H1 (cell line): ENCODE data around the gene ZMAT5. TPM values are rescaled to one million over a fixed set of nuclear protein-coding genes. Genes with fewer than 3 reads are reported as not detected.
A peak's percentile ranks its signal among the peaks of the same experiment; 100 is the strongest.

Source experiments
- CTCF ChIA-PET: fragments of 300-600 bp; sonication (Branson Sonifier 250); formaldehyde crosslinking; loops from one replicate; lab custom pipeline; 2021; ENCODE audit not compliant: partially characterized antibody; lab: Charles Lee
- POLR2A ChIA-PET: fragments of 300-600 bp; sonication (Branson Sonifier 250); formaldehyde crosslinking; loops from one replicate; lab custom pipeline; 2021; ENCODE audit warnings: inconsistent platforms; ENCODE audit not compliant: partially characterized antibody; lab: Charles Lee
- DNase-seq, 2 experiments: peaks; one replicate each; pipeline versions ENCODE4 v3.0.0 to v3.0.0-alpha.2; 2010 to 2022; ENCODE audit warnings: low spot score in 2 of 2, low read depth in 1 of 2, mixed read lengths in 1 of 2
- FAIRE-seq: peaks from 2 replicates; lab custom pipeline; 2011; peaks lifted over from hg19 to GRCh38; lab: Jason Lieb, UNC
- H2AFZ ChIP-seq: 2 replicates; pipeline ENCODE4 v1.8.1; 2012; ENCODE audit warnings: low read length, inconsistent platforms
- H2AK5ac ChIP-seq: 2 replicates; pipeline ENCODE4 v1.6.1; 2013; ENCODE audit warnings: low read depth, low read length
- H2BK120ac ChIP-seq: replicated peaks from 2 replicates; pipeline ENCODE3; 2013; ENCODE audit warnings: low read depth, low read length, inconsistent platforms
- H2BK12ac ChIP-seq: 2 replicates; pipeline ENCODE4 v1.6.1; 2013; ENCODE audit warnings: low read depth, low read length
- H2BK15ac ChIP-seq: 2 replicates; pipeline ENCODE4 v1.6.1; 2013; ENCODE audit warnings: low read length
- H2BK20ac ChIP-seq: 2 replicates; pipeline ENCODE4 v1.6.1; 2013; ENCODE audit warnings: low read length
- H2BK5ac ChIP-seq: 2 replicates; pipeline ENCODE4 v1.6.1; 2013; ENCODE audit warnings: low read depth, low read length
- H3K14ac ChIP-seq: 2 replicates; pipeline ENCODE4 v1.6.1; 2013; ENCODE audit warnings: inconsistent platforms; ENCODE audit not compliant: insufficient read length
- H3K18ac ChIP-seq: 2 replicates; pipeline ENCODE4 v1.6.1; 2013; ENCODE audit warnings: low read length; ENCODE audit errors: extremely low read depth
- H3K23ac ChIP-seq: 2 replicates; pipeline ENCODE4 v1.6.1; 2013; ENCODE audit warnings: inconsistent platforms; ENCODE audit not compliant: insufficient read length
- H3K23me2 ChIP-seq: 2 replicates; pipeline ENCODE4 v1.6.1; 2013; ENCODE audit warnings: low read depth, low read length
- H3K27ac ChIP-seq: 2 replicates; pipeline ENCODE4 v1.6.1; 2011; ENCODE audit warnings: low read depth, low read length, inconsistent platforms
- H3K27me3 ChIP-seq, 4 experiments: replicated peaks in 1 of 4; 1 replicate in 1 of 4; 2 replicates in 3 of 4; pipeline versions ENCODE4 v1.6.1 to v1.8.1; 2011 to 2013; ENCODE audit warnings: low read length in 3 of 4, mild to moderate bottlenecking in 3 of 4, inconsistent platforms in 2 of 4, mixed read lengths in 2 of 4, moderate library complexity in 1 of 4; ENCODE audit not compliant: control insufficient read depth in 3 of 4, insufficient read depth in 3 of 4; ENCODE audit errors: extremely low read depth in 1 of 4
- H3K36me3 ChIP-seq, 4 experiments: 2 replicates each; pipeline versions ENCODE4 v1.6.1 to v1.8.1; 2011 to 2013; ENCODE audit warnings: mild to moderate bottlenecking in 4 of 4, low read length in 3 of 4, moderate library complexity in 2 of 4, control low read depth in 1 of 4, inconsistent platforms in 1 of 4; ENCODE audit not compliant: insufficient read depth in 4 of 4, control insufficient read depth in 2 of 4
- H3K4ac ChIP-seq: replicated peaks from 2 replicates; pipeline ENCODE3; 2013; ENCODE audit warnings: low read length, low read depth, mixed read lengths, inconsistent platforms; ENCODE audit not compliant: insufficient read length
- H3K4me1 ChIP-seq, 4 experiments: replicated peaks in 1 of 4; 1 replicate in 1 of 4; 2 replicates in 3 of 4; pipeline versions ENCODE4 v1.6.1 to v1.8.1; 2011 to 2013; ENCODE audit warnings: low read length in 3 of 4, inconsistent platforms in 2 of 4, mixed read lengths in 1 of 4; ENCODE audit not compliant: insufficient read depth in 4 of 4, control insufficient read depth in 3 of 4
- H3K4me2 ChIP-seq, 2 experiments: 2 replicates each; pipeline versions ENCODE4 v1.6.1 to v1.8.1; 2011 to 2013; ENCODE audit warnings: low read depth in 2 of 2, low read length in 2 of 2, control low read depth in 1 of 2, inconsistent platforms in 1 of 2, mild to moderate bottlenecking in 1 of 2; ENCODE audit not compliant: insufficient read depth in 1 of 2
- H3K4me3 ChIP-seq, 4 experiments: fragments of 200-600, 300-600 bp in 1 of 4; sonication (generic), shearing (Covaris generic), sonication (Bioruptor Twin) in 1 of 4; 2 replicates each; pipeline versions ENCODE4 v1.5.1 to v1.8.1; 2011 to 2016; ENCODE audit warnings: low read length in 4 of 4, low read depth in 3 of 4, control low read depth in 2 of 4, inconsistent platforms in 2 of 4, mild to moderate bottlenecking in 2 of 4, mixed read lengths in 1 of 4, moderate library complexity in 1 of 4; ENCODE audit not compliant: insufficient read depth in 2 of 4; ENCODE audit errors: extremely low read depth in 1 of 4
- H3K56ac ChIP-seq: replicated peaks from 2 replicates; pipeline ENCODE3; 2013; ENCODE audit warnings: low read depth, mild to moderate bottlenecking, mixed read lengths, low read length, inconsistent platforms; ENCODE audit not compliant: insufficient read length
- H3K79me1 ChIP-seq: 2 replicates; pipeline ENCODE4 v1.6.1; 2013; ENCODE audit warnings: low read depth, low read length, control low read depth
- H3K79me2 ChIP-seq, 2 experiments: 2 replicates each; pipeline versions ENCODE4 v1.6.1 to v1.8.1; 2012 to 2013; ENCODE audit warnings: low read length in 2 of 2, mild to moderate bottlenecking in 2 of 2, inconsistent platforms in 1 of 2; ENCODE audit not compliant: insufficient read depth in 2 of 2, control insufficient read depth in 1 of 2
- H3K9ac ChIP-seq, 4 experiments: replicated peaks in 1 of 4; 1 replicate in 1 of 4; 2 replicates in 3 of 4; pipeline versions ENCODE4 v1.6.1 to v1.8.1; 2011 to 2013; ENCODE audit warnings: low read depth in 3 of 4, low read length in 3 of 4, control low read depth in 2 of 4, mild to moderate bottlenecking in 2 of 4, moderate library complexity in 2 of 4, inconsistent platforms in 1 of 4; ENCODE audit errors: extremely low read depth in 1 of 4
- H3K9me3 ChIP-seq, 2 experiments: 2 replicates each; pipeline versions ENCODE4 v1.6.1 to v1.8.1; 2012 to 2013; ENCODE audit warnings: mild to moderate bottlenecking in 2 of 2, moderate library complexity in 2 of 2, control low read depth in 1 of 2, inconsistent platforms in 1 of 2, low read depth in 1 of 2, low read length in 1 of 2, mixed read lengths in 1 of 2; ENCODE audit not compliant: insufficient read depth in 2 of 2
- H4K20me1 ChIP-seq, 2 experiments: replicated peaks in 1 of 2; 2 replicates each; pipeline versions ENCODE3 to v1.8.1; 2011 to 2013; ENCODE audit warnings: inconsistent platforms in 2 of 2, low read length in 2 of 2, mild to moderate bottlenecking in 1 of 2; ENCODE audit not compliant: insufficient read depth in 2 of 2, control insufficient read depth in 1 of 2
- H4K5ac ChIP-seq: 2 replicates; pipeline ENCODE4 v1.6.1; 2013; ENCODE audit warnings: low read length, low read depth, mixed read lengths, inconsistent platforms; ENCODE audit not compliant: insufficient read length
- H4K8ac ChIP-seq: 2 replicates; pipeline ENCODE4 v1.8.0; 2013; ENCODE audit warnings: mild to moderate bottlenecking, moderate library complexity, low read length, inconsistent platforms; ENCODE audit not compliant: insufficient read depth; ENCODE audit errors: extremely low read depth
- H4K91ac ChIP-seq: replicated peaks from 2 replicates; pipeline ENCODE3; 2013; ENCODE audit warnings: low read length, mixed read lengths, inconsistent platforms; ENCODE audit not compliant: insufficient read length
- HDAC2 ChIP-seq, 2 experiments: fragments of 300-600 bp in 1 of 2; sonication (generic) in 1 of 2; IDR thresholded peaks; 2 replicates each; pipeline ENCODE4 v1.6.1; 2011 to 2012; ENCODE audit warnings: low read depth in 2 of 2, low read length in 2 of 2, mild to moderate bottlenecking in 2 of 2, moderate library complexity in 2 of 2, borderline replicate concordance in 1 of 2, inconsistent platforms in 1 of 2
- KDM1A ChIP-seq: fragments of 200-600, 300-600 bp; sonication (generic); IDR thresholded peaks from 2 replicates; pipeline ENCODE4 v1.7.1; 2016; ENCODE audit warnings: mild to moderate bottlenecking, low read length, borderline replicate concordance
- POU5F1 ChIP-seq: IDR thresholded peaks from 2 replicates; pipeline ENCODE4 v1.6.1; 2011; ENCODE audit warnings: low read depth, mild to moderate bottlenecking, low read length, moderate library complexity
- WGBS, 2 experiments: shearing (Covaris generic) in 1 of 2; methylation state at CpG; one replicate each; pipeline versions ENCODE4 v1.1.6 to v1.1.7; 2013 to 2015; ENCODE audit warnings: low lambda C conversion rate in 2 of 2, mixed read lengths in 2 of 2, inconsistent platforms in 1 of 2, low coverage in 1 of 2, missing lambda C conversion rate in 1 of 2; ENCODE audit not compliant: insufficient replicate concordance in 2 of 2, insufficient coverage in 1 of 2, insufficient read length in 1 of 2; ENCODE audit errors: extremely low coverage in 1 of 2, missing lambda C conversion rate in 1 of 2; 5-methylcytosine and 5-hydroxymethylcytosine counted together
- polyA plus RNA-seq, 7 experiments: library from polyadenylated mRNA; depleted of rRNA in 3 of 7; stranded (reverse) in 5 of 7; unstranded in 2 of 7; fragments of >200 nt in 5 of 7; fragments of 200-250 nt in 2 of 7; gene quantifications; 1 replicate in 5 of 7; 2 replicates in 1 of 7; 4 replicates in 1 of 7; pipeline versions ENCODE4 v1.2.1 to v1.2.3, GENCODE V29; 2011 to 2013; ENCODE audit warnings: missing spikeins in 2 of 7, mixed read lengths in 2 of 7
- total RNA-seq: library from RNA; stranded (reverse); fragmentation: NEBNext Ultra II Directional; extraction: Animal tissue kit (Norgen Biotek cat#: 25700); gene quantifications from 2 replicates; pipeline ENCODE4 v1.2.1, GENCODE V29; 2021

ZMAT5 gene
- total and polyA plus RNA-seq, 2 of the 8 experiments (the other 6 are each of a cell fraction or from before 2014, with no cell fraction given), result 14.0 to 38.3 TPM

- no peak overlapping the region for H2BK5ac ChIP-seq
- H3K4me3 ChIP-seq, result no peak overlapping the region
- H3K56ac ChIP-seq, result no peak overlapping the region
- no peaks in the 10 kb centered on the region; the same call in 1 of the 2 replicates for H3K79me1 ChIP-seq
- no peak overlapping the region for H2BK12ac ChIP-seq
- no peak overlapping the region for H2BK15ac ChIP-seq
- DNase-seq (no peak), FAIRE-seq (no peak)
- H4K5ac ChIP-seq, result no peak overlapping the region
- TF ChIP-seq POU5F1 (no peak), HDAC2 (IDR thresholded peaks at IDR 0.05; ENCODE audit: borderline replicate concordance in 1 of 2, low read depth in 2 of 2, low read length in 2 of 2) (0 out of 4 replicates have a peak, but pooled peaks of 1 of the 2 experiments have one; percentile 48), KDM1A (peak; percentile 67; the same call in 1 of the 2 replicates)
- no peak overlapping the region for H3K27ac ChIP-seq
- H3K9me3 ChIP-seq, result no peaks in the 10 kb centered on the region
- H3K79me2 ChIP-seq, result no peaks in the 10 kb centered on the region
- H2BK20ac ChIP-seq, result no peak overlapping the region
- no peak overlapping the region for H3K23ac ChIP-seq
- H3K27me3 ChIP-seq, result peaks cover 0 to 2% (median 0%) of the 10 kb centered on the region in 4 experiments; a peak in 2 of 7 replicates
- no peaks in the 10 kb centered on the region for H3K4me1 ChIP-seq
- H3K18ac ChIP-seq, result no peak overlapping the region
- no peak overlapping the region for H2AFZ ChIP-seq
- no peak overlapping the region for H3K14ac ChIP-seq
- no peak overlapping the region for H3K4ac ChIP-seq
- no peak overlapping the region for H3K4me2 ChIP-seq
- no peak overlapping the region for H4K91ac ChIP-seq
- ChIA-PET CTCF (interaction anchor here (1.0 to 2.3 kb wide), 4 partner anchors 11 to 86 kb away, joined by 3 to 10 read pairs (median 4); no protein-coding TSS in a partner anchor), POLR2A (interaction anchor here (1.1 kb wide), 1 partner anchor 527 kb away, joined by 3 read pairs; no protein-coding TSS in a partner anchor)
- no peak overlapping the region for H4K8ac ChIP-seq
- WGBS, 2 experiments, result 81% methylated on average over 2 of the region's 2 CpGs; no CpG with 5 or more reads in 1 of the 2 experiments
- no peak overlapping the region for H2AK5ac ChIP-seq
- no peaks in the 10 kb centered on the region for H3K23me2 ChIP-seq
- no peaks in the 10 kb centered on the region for H3K36me3 ChIP-seq
- H3K9ac ChIP-seq, result no peak overlapping the region
- no peak overlapping the region for H2BK120ac ChIP-seq
- H4K20me1 ChIP-seq, result peaks cover 0 to 2% of the 10 kb centered on the region in 2 experiments
These were observed 54.7 kb downstream of the ZMAT5 start for GRCh38 chr22:29712119-29712518.
